Fibroblast of lung (primary cell): ENCODE measurements around the gene BCL7B. TPM values are rescaled to one million over a fixed set of nuclear protein-coding genes. Genes with fewer than 3 reads are reported as not detected.
A peak's percentile ranks its signal among the peaks of the same experiment; 100 is the strongest.
"Not testable (repeated sequence)": the region's sequence is repeated elsewhere in the genome, so short reads cannot be mapped to it uniquely, and the experiment has no call there.

Source experiments
- DNase-seq, 2 donors: peaks; one replicate each; pipeline versions ENCODE4 v3.0.0 to v3.0.0-alpha.2; 2010; ENCODE audit warnings: low read depth in 2 of 2
- H2AFZ ChIP-seq: 2 replicates; pipeline ENCODE4 v1.5.1; 2012; ENCODE audit warnings: low read length, control low read depth, inconsistent platforms
- H3K27ac ChIP-seq: 2 replicates; pipeline ENCODE4 v1.5.1; 2011; ENCODE audit warnings: low read length, control low read depth; ENCODE audit not compliant: insufficient read depth
- H3K27me3 ChIP-seq: 2 replicates; pipeline ENCODE4 v1.5.1; 2011; ENCODE audit warnings: mild to moderate bottlenecking, low read length; ENCODE audit not compliant: control insufficient read depth, insufficient read depth
- H3K36me3 ChIP-seq: 2 replicates; pipeline ENCODE4 v1.5.1; 2011; ENCODE audit warnings: low read length; ENCODE audit not compliant: control insufficient read depth, insufficient read depth
- H3K4me1 ChIP-seq: 2 replicates; pipeline ENCODE4 v1.5.1; 2011; ENCODE audit warnings: low read length; ENCODE audit not compliant: control insufficient read depth, insufficient read depth; ENCODE audit errors: extremely low read depth
- H3K4me2 ChIP-seq: 2 replicates; pipeline ENCODE4 v1.5.1; 2011; ENCODE audit warnings: low read length, control low read depth; ENCODE audit not compliant: insufficient read depth; ENCODE audit errors: extremely low read depth
- H3K4me3 ChIP-seq, 4 experiments: fragments of 200-600 bp in 1 of 4; sonication (generic) in 1 of 4; replicated peaks in 1 of 4; 2 replicates each; pipeline ENCODE4 v1.5.1; 2011 to 2016; ENCODE audit warnings: low read length in 4 of 4, low read depth in 3 of 4, mild to moderate bottlenecking in 3 of 4, control low read depth in 2 of 4, inconsistent platforms in 1 of 4, mixed read lengths in 1 of 4; ENCODE audit not compliant: insufficient read depth in 1 of 4; ENCODE audit errors: control extremely low read depth in 1 of 4
- H3K79me2 ChIP-seq: 2 replicates; pipeline ENCODE4 v1.5.1; 2012; ENCODE audit warnings: mild to moderate bottlenecking, low read length, inconsistent platforms; ENCODE audit not compliant: control insufficient read depth, insufficient read depth
- H3K9ac ChIP-seq: 2 replicates; pipeline ENCODE4 v1.5.1; 2011; ENCODE audit warnings: mild to moderate bottlenecking, low read length, control low read depth; ENCODE audit not compliant: insufficient read depth
- H3K9me3 ChIP-seq: 2 replicates; pipeline ENCODE4 v1.5.1; 2012; ENCODE audit warnings: low read depth, low read length; ENCODE audit not compliant: control insufficient read depth, insufficient read depth
- H4K20me1 ChIP-seq: 2 replicates; pipeline ENCODE4 v1.5.1; 2011; ENCODE audit warnings: low read length; ENCODE audit not compliant: control insufficient read depth, insufficient read depth; ENCODE audit errors: extremely low read depth
- EZH2 ChIP-seq: IDR thresholded peaks from 2 replicates; pipeline ENCODE4 v1.5.1; 2012; ENCODE audit warnings: low read length, control low read depth, mild to moderate bottlenecking; ENCODE audit errors: missing control alignments
- polyA plus RNA-seq, 2 donors: library from polyadenylated mRNA; depleted of rRNA in 1 of 2; stranded (reverse) in 1 of 2; unstranded in 1 of 2; fragments of >200 nt; gene quantifications; 2 replicates each; pipeline ENCODE4 v1.2.1, GENCODE V29; 2011 to 2012; ENCODE audit warnings: missing spikeins in 1 of 2
- total RNA-seq: library from RNA; depleted of rRNA; stranded (reverse); fragments of >200 nt; gene quantifications from 2 replicates; pipeline ENCODE4 v1.2.1, GENCODE V29; 2014
- TF ChIP-seq, protein P1 (sequence below), 2 donors: IDR thresholded peaks in 1 of 2; conservative IDR thresholded peaks in 1 of 2; 1 replicate in 1 of 2; 2 replicates in 1 of 2; pipeline ENCODE4 v1.5.1; 2011 to 2012; ENCODE audit warnings: low read length in 2 of 2, control low read depth in 1 of 2, inconsistent platforms in 1 of 2, low read depth in 1 of 2, mild to moderate bottlenecking in 1 of 2

The BCL7B gene
- total and polyA plus RNA-seq, 2 donors (not counting 1 experiment from before 2014, with no cell fraction given), result 26.9 to 53.9 TPM

- no peaks in the 10 kb centered on the region for H3K9me3 ChIP-seq
- peaks cover 27% of the 10 kb centered on the region for H3K36me3 ChIP-seq
- no peak overlapping the region for H3K4me2 ChIP-seq
- no peaks in the 10 kb centered on the region for H4K20me1 ChIP-seq
- no peak overlapping the region for H3K27ac ChIP-seq
- DNase-seq, result no peak
- H3K4me1 ChIP-seq, result no peaks in the 10 kb centered on the region
- no peaks in the 10 kb centered on the region for H3K27me3 ChIP-seq
- H3K4me3 ChIP-seq, result no peak overlapping the region
- TF ChIP-seq, protein P1, sequence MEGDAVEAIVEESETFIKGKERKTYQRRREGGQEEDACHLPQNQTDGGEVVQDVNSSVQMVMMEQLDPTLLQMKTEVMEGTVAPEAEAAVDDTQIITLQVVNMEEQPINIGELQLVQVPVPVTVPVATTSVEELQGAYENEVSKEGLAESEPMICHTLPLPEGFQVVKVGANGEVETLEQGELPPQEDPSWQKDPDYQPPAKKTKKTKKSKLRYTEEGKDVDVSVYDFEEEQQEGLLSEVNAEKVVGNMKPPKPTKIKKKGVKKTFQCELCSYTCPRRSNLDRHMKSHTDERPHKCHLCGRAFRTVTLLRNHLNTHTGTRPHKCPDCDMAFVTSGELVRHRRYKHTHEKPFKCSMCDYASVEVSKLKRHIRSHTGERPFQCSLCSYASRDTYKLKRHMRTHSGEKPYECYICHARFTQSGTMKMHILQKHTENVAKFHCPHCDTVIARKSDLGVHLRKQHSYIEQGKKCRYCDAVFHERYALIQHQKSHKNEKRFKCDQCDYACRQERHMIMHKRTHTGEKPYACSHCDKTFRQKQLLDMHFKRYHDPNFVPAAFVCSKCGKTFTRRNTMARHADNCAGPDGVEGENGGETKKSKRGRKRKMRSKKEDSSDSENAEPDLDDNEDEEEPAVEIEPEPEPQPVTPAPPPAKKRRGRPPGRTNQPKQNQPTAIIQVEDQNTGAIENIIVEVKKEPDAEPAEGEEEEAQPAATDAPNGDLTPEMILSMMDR (conservative IDR thresholded peaks at IDR 0.05 in 1 of 2, IDR thresholded peaks at IDR 0.05 in 1 of 2; ENCODE audit: low read depth in 1 of 2, low read length in 2 of 2), result no peak
- no peak for TF ChIP-seq EZH2
- H3K9ac ChIP-seq, result no peak overlapping the region
- no peaks in the 10 kb centered on the region for H3K79me2 ChIP-seq
- no peak overlapping the region for H2AFZ ChIP-seq
Observed at GRCh38 chr7:73569042-73569608, 11.6 kb upstream of the BCL7B start.

- H4K20me1 ChIP-seq, result no peaks in the 10 kb centered on the region
- TF ChIP-seq, protein P1 (conservative IDR thresholded peaks at IDR 0.05 in 1 of 2, IDR thresholded peaks at IDR 0.05 in 1 of 2; ENCODE audit: low read depth in 1 of 2, low read length in 2 of 2), result no peak
- TF ChIP-seq EZH2, result no peak
- H3K4me1 ChIP-seq, result no peaks in the 10 kb centered on the region
- no peak overlapping the region for H3K9ac ChIP-seq
- no peaks in the 10 kb centered on the region for H3K9me3 ChIP-seq
- no peak overlapping the region for H3K4me3 ChIP-seq
- peak in 1 of 2 donors; percentile 68 for DNase-seq
- no peak overlapping the region for H3K27ac ChIP-seq
- H3K27me3 ChIP-seq, result no peaks in the 10 kb centered on the region
- H3K36me3 ChIP-seq, result peaks cover 16% of the 10 kb centered on the region
- no peak overlapping the region for H3K4me2 ChIP-seq
- no peaks in the 10 kb centered on the region for H3K79me2 ChIP-seq
- no peak overlapping the region for H2AFZ ChIP-seq
Observed at GRCh38 chr7:73567846-73568685, 10.6 kb upstream of the BCL7B start.

DNA sequence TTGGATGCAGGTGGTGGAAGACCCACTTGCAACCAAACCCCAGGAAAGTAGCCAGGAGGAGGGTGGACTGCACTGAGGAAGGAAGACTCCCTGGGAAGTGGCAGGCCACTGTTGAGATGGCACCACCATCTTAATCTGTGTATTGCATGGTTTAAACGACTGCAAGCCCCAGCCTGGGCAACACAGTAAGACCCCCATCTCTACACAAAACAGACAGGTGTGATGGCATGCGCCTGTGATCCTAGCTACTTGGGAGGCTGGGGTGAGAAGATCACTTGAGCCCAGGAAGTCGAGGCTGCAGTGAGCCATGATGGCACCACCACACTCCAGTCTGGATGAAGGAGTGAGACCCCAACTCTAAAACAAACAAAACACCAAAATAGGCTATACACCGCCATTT, 9.7 kb upstream of the BCL7B start:
- Histone ChIP-seq H4K20me1 (no peaks in the 10 kb centered on the region), H3K79me2 (no peaks in the 10 kb centered on the region), H3K9ac (no peak overlapping the region), H3K9me3 (no peaks in the 10 kb centered on the region), H2AFZ (no peak overlapping the region), H3K36me3 (peaks cover 10% of the 10 kb centered on the region), H3K4me3 (no peak overlapping the region), H3K27me3 (no peaks in the 10 kb centered on the region), H3K4me1 (no peaks in the 10 kb centered on the region), H3K27ac (no peak overlapping the region), H3K4me2 (no peak overlapping the region)
- DNase-seq, result no peak
- TF ChIP-seq EZH2, result no peak
- TF ChIP-seq, protein P1 (conservative IDR thresholded peaks at IDR 0.05 in 1 of 2, IDR thresholded peaks at IDR 0.05 in 1 of 2; ENCODE audit: low read depth in 1 of 2, low read length in 2 of 2), result no peak

DNA sequence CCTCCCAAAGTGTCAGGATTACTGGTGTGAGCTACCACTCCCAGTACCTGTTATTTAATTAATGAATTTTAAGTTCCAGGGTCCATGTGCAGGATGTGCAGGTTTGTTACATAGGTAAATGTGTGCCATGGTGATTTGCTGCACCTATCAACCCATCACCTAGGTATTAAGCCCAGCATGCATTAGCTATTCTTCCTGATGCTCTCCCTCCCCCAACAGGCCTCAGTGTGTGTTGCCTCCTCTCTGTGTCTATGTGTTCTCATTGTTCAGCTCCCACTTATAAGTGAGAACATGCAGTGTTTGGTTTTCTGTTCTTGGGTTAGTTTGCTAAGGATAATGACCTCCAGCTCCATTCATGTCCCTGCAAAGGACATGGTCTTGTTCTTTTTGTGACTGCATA, 8.9 kb upstream of the BCL7B start:
- not testable (repeated sequence) for H3K9ac ChIP-seq, H3K27ac ChIP-seq, H3K79me2 ChIP-seq, H4K20me1 ChIP-seq, H3K4me3 ChIP-seq, H3K4me1 ChIP-seq, H3K36me3 ChIP-seq, H3K4me2 ChIP-seq, H2AFZ ChIP-seq, H3K27me3 ChIP-seq, H3K9me3 ChIP-seq, DNase-seq
